ENCODE results near the gene CAMK2G. TPM values are rescaled to one million over a fixed set of nuclear protein-coding genes. Genes with fewer than 3 reads are reported as not detected.

CAMK2G gene
- total and polyA plus RNA-seq, 2 experiments from 2014 or later = 30.6 to 34.1 TPM

DNA sequence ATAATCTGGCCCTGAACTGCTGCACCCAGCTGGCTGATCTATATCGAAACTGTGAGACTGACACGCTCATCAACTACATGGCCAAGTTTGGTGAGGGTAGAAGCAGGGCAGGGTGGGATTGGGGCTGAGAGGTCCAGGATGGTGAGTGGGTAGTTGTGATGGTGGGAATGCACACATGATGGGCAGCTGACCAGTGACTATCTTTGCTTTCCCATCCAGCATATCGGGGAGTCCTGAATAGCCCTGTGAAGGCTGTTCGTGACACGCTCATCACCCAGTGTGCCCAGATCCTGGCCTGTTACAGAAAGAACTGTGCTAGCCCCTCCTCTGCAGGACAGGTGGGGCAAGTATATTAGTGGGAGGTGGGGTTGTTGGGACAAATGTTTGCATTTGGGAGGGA lies 105.0 kb downstream of the CAMK2G start:
- no peak overlapping the region for H3K27ac ChIP-seq (ENCODE audit: low read depth)

More for the DNA sequence above, 105.0 kb downstream of the CAMK2G start:
- no peak overlapping the region for H3K4me3 Mint-ChIP-seq
- TF ChIP-seq NANOG (IDR thresholded peaks at IDR 0.05; ENCODE audit: borderline replicate concordance) (no peak), JUNB (IDR thresholded peaks at IDR 0.05; ENCODE audit: unreplicated experiment) (no peak), EZH2phosphoT487 (IDR thresholded peaks at IDR 0.05; ENCODE audit: unreplicated experiment) (no peak), ZNF462 (CRISPR knock-in tag; IDR thresholded peaks at IDR 0.05) (no peak), CREB1 (CRISPR knock-in tag; IDR thresholded peaks at IDR 0.05; ENCODE audit: low read depth) (no peak), ZNF114 (CRISPR knock-in tag; IDR thresholded peaks at IDR 0.05) (no peak)
- TF ChIP-seq, protein P1, sequence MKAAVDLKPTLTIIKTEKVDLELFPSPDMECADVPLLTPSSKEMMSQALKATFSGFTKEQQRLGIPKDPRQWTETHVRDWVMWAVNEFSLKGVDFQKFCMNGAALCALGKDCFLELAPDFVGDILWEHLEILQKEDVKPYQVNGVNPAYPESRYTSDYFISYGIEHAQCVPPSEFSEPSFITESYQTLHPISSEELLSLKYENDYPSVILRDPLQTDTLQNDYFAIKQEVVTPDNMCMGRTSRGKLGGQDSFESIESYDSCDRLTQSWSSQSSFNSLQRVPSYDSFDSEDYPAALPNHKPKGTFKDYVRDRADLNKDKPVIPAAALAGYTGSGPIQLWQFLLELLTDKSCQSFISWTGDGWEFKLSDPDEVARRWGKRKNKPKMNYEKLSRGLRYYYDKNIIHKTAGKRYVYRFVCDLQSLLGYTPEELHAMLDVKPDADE (IDR thresholded peaks at IDR 0.05) = no peak
- H3K4me1 Mint-ChIP-seq = peaks cover 20% of the 10 kb centered on the region
- H2AFZ ChIP-seq = no peak overlapping the region
- peaks cover 11% of the 10 kb centered on the region for H4K20me1 ChIP-seq (replicated peaks; ENCODE audit: insufficient read depth)
- H3K9me2 ChIP-seq (ENCODE audit: insufficient read depth) = no peaks in the 10 kb centered on the region
- H3K27me3 ChIP-seq (ENCODE audit: insufficient read depth) = no peaks in the 10 kb centered on the region
- peaks cover 11% of the 10 kb centered on the region for H3K27me3 Mint-ChIP-seq (ENCODE audit: insufficient read depth, low read depth, poor library complexity)
- H3K4me1 ChIP-seq (ENCODE audit: insufficient read depth) = peaks cover 16% of the 10 kb centered on the region; the same call in 1 of the 2 replicates
- DNase-seq (ENCODE audit: low spot score) = no peak
- peaks cover 31% of the 10 kb centered on the region for H3F3A ChIP-seq (replicated peaks; ENCODE audit: low read depth)
- no peak for ATAC-seq
- H3K27ac Mint-ChIP-seq = no peak overlapping the region
- H3K9me3 Mint-ChIP-seq = no peaks in the 10 kb centered on the region
- no peak overlapping the region for H3K4me2 ChIP-seq
- peaks cover 7% of the 10 kb centered on the region; the same call in 1 of the 2 replicates for H3K79me2 ChIP-seq (replicated peaks; ENCODE audit: insufficient read depth)
- peaks cover 56% of the 10 kb centered on the region for H3K36me3 Mint-ChIP-seq (ENCODE audit: low read depth)
- no peak overlapping the region for H3K4me3 ChIP-seq
- peaks cover 12% of the 10 kb centered on the region for H3K36me3 ChIP-seq (ENCODE audit: insufficient read depth)

All from GM23338 (cell line).